Ectodermal cell (in vitro differentiated cells): ENCODE data around the gene ALDH3B2.
"Not testable (repeated sequence)": the region's sequence is repeated elsewhere in the genome, so short reads cannot be mapped to it uniquely, and the experiment has no call there.

Source experiments
- H3K27ac ChIP-seq: 2 replicates; pipeline ENCODE4 v1.7.0; 2013; ENCODE audit warnings: mild to moderate bottlenecking, low read depth, low read length; ENCODE audit not compliant: insufficient read depth, poor library complexity, severe bottlenecking
- H3K27me3 ChIP-seq: 2 replicates; pipeline ENCODE4 v1.7.0; 2013; ENCODE audit warnings: mild to moderate bottlenecking, low read length; ENCODE audit not compliant: insufficient read depth, control insufficient read depth, poor library complexity, severe bottlenecking
- H3K36me3 ChIP-seq: one replicate; pipeline ENCODE4 v1.7.0; 2013; ENCODE audit warnings: low read length; ENCODE audit not compliant: control insufficient read depth, insufficient read depth
- H3K4me1 ChIP-seq: one replicate; pipeline ENCODE4 v1.7.0; 2013; ENCODE audit warnings: low read length; ENCODE audit not compliant: control insufficient read depth, insufficient read depth
- H3K4me3 ChIP-seq: 2 replicates; pipeline ENCODE4 v1.7.0; 2013; ENCODE audit warnings: low read depth, low read length, control low read depth; ENCODE audit not compliant: insufficient read depth
- H3K9me3 ChIP-seq: 2 replicates; pipeline ENCODE4 v1.7.0; 2013; ENCODE audit warnings: mild to moderate bottlenecking, low read length, moderate library complexity; ENCODE audit not compliant: control insufficient read depth
- whole genome bisulfite sequencing, 2 experiments: methylation state at CpG; one replicate each; pipeline ENCODE4 v1.1.7; 2013; ENCODE audit warnings: missing lambda C conversion rate in 2 of 2; 5-methylcytosine and 5-hydroxymethylcytosine counted together

The ALDH3B2 gene

DNA sequence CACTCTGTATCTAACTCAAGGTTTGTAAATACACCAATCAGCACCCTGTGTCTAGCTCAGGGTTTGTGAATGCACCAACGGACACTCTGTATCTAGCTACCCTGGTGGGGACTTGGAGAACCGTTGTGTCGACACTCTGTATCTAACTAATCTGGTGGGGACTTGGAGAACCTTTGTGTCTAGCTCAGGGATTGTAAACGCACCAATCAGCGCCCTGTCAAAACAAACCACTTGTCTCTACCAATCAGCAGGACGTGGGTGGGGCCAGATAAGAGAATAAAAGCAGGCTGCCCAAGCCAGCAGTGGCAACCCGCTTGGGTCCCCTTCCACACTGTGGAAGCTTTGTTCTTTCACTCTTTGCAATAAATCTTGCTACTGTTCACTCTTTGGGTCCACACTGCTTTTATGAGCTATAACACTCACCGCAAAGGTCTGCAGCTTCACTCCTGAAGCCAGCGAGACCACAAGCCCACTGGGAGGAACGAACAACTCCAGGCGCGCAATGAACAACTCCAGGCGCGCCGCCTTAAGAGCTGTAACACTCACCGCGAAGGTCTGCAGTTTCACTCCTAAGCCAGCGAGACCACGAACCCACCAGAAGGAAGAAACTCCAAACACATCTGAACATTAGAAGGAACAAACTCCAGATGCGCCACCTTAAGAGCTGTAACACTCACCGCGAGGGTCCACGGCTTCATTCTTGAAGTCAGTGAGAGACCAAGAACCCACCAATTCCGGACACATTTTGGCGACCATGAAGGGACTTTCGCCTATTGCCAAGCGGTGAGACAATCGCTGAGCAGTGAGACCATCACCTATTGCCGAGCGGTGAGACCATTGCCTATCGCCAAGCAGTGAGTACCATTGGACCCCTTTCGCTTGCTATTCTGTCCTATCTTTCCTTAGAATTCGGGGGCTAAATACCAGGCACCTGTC is 54.5 kb downstream of the ALDH3B2 start:
- H3K36me3 ChIP-seq, H3K9me3 ChIP-seq, H3K27me3 ChIP-seq, H3K4me1 ChIP-seq, H3K27ac ChIP-seq: not testable (repeated sequence)
- H3K4me3 ChIP-seq: peak overlapping the region; percentile 45
- 20 to 23% methylated on average over 33 of the region's 33 CpGs for WGBS, 2 experiments

DNA sequence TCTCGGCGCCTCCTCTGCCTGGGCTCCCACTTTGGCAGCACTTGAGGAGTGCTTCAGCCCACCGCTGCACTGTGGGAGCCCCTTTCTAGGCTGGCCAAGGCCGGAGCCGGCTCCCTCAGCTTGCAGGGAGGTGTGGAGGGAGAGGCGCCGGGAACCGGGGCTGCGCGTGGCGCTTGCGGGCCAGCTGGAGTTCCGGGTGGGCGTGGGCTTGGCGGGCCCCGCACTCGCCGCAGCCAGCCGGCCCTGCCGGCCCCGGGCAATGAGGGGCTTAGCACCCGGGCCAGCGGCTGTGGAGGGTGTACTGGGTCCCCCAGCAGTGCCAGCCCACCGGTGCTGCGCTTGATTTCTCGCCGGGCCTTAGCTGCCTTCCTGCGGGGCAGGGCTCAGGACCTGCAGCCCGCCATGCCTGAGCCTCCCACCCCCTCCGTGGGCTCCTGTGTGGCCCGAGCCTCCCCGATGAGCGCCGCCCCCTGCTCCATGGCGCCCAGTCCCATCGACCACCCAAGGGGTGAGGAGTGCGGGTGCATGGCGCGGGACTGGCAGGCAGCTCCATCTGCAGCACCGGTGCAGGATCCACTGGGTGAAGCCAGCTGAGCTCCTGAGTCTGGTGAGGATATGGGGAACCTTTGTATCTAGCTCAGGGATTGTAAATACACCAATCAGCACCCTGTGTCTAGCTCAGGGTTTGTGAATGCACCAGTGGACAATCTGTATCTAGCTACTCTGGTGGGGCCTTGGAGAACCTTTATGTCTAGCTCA is 55.3 kb downstream of the ALDH3B2 start:
- H3K4me3 ChIP-seq, H3K9me3 ChIP-seq: not testable (repeated sequence)
- 91 to 93% methylated on average over 40 of the region's 40 CpGs for WGBS, 2 experiments

DNA sequence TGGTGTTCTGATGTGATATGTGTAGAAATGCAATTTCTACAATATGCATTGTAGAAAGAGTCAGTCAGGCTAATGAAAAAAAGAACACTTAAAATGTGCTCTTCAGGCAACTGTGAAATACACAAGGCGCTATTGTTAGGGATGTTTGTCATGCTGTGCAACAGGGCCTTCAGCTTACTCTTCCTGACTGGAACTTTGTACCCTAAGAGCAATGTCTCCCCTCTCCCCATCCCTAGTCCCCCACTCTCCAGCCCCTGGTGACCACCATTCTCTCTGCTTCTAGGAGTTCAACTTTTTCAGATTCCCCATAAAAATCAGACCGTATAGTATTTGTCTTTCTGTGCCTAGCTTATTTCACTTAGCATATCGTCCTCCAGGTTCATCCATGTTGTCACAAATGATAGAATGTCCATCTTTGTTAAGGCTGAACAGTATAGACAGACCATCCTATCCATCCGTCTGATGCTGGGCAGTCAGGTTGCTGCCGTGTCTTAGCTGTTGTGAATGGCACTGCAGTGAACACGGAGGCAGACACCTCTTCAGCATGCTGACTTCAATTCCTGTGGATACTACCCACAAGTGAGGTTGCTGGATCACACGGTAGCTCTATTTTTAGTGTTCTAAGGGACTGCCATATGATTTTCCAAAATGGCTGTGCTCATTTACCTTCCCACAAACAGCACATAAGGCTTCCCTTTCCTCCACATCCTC is 57.0 kb downstream of the ALDH3B2 start:
- Histone ChIP-seq H3K27ac (no peak overlapping the region), H3K27me3 (no peaks in the 10 kb centered on the region), H3K4me3 (no peak overlapping the region), H3K4me1 (peaks cover 17% of the 10 kb centered on the region), H3K36me3 (no peaks in the 10 kb centered on the region), H3K9me3 (no peaks in the 10 kb centered on the region)
- WGBS, 2 experiments: 67 to 80% methylated on average over 7 of the region's 7 CpGs

More for the DNA sequence above, 55.3 kb downstream of the ALDH3B2 start:
- not testable (repeated sequence) for H3K36me3 ChIP-seq, H3K27ac ChIP-seq, H3K27me3 ChIP-seq
- peaks cover 12% of the 10 kb centered on the region for H3K4me1 ChIP-seq

DNA sequence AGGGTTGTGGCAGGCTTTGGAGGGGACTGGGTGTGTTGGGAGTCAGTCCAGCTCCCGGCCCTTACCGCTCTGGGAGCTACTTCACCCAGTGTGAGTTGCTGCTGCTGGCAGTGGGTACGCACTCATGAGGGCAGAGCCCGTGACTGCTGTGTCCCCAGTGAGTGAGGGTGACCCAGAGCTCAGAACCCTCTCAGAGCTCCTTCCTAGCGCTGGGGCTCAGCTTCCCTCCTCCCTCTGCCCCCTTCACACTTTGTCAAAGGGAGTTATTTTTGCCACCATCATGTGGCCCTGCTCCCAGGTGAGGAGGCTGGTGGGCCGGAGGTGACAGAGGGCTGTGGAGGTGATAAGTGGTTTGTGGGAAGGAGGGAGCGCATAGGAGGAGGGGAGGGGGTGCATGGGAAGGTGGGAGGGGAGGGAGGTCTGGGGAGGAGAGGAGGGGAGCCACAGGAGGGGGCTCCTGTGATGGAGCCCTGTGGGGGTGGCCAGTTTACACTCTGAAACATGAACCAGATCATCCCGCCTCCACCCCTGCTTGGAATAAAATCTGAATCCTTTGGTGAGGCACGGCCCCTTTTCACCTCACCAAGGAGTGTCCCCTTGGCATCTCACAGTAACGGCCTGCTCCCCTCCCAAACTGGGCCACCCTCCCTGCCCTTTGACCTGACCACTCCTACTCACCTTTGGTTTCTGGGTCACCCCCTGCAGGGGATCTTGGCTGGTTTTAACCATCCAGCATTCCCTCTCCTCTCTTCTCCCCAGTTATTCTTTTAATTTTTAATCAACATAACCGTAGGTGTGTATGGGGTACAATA is 57.8 kb downstream of the ALDH3B2 start:
- H3K4me1 ChIP-seq: peaks cover 17% of the 10 kb centered on the region
- no peaks in the 10 kb centered on the region for H3K36me3 ChIP-seq
- no peaks in the 10 kb centered on the region for H3K27me3 ChIP-seq
- no peak overlapping the region for H3K4me3 ChIP-seq
- 51 to 54% methylated on average over 11 of the region's 11 CpGs for WGBS, 2 experiments
- no peaks in the 10 kb centered on the region for H3K9me3 ChIP-seq
- H3K27ac ChIP-seq: no peak overlapping the region

DNA sequence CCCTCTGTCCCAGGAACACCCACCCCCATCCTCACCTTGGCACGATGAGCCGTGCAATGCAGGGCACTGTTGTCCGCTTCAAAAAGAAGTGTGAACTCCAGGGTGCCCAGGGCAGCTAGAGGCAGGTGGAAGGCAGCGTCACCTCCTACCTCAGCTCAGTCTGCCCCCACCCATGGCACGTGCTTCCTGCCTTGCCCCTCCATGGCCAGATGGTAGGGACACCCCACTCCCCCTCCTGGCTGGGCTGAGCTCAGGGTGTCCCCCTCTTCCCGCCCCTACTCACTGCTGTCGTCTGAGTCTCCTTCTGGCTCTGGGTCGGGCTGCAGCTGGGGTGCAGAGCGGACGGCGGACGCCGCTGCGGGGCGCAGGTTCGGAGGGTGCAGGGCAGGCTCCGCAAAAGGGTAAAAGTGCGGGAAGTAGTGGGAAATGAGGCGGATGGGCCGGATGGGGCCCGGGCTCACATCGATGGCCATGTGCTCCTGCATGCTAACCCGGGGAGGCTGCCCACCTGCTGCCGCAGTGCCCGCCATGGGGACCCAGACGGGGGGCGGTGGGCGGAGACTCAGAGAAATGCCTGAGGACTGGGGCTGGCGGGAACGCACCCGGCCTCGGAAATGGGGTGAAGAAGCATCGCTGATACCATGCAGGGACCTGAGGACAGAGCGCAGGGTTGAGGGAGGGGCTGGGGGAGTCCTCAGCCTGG is 58.5 kb downstream of the ALDH3B2 start:
- Histone ChIP-seq H3K27ac (no peak overlapping the region), H3K36me3 (no peaks in the 10 kb centered on the region), H3K4me3 (no peak overlapping the region), H3K4me1 (peaks cover 17% of the 10 kb centered on the region), H3K9me3 (no peaks in the 10 kb centered on the region), H3K27me3 (no peaks in the 10 kb centered on the region)
- 73 to 81% methylated on average over 32 to 34 of the region's 34 CpGs for WGBS, 2 experiments

DNA sequence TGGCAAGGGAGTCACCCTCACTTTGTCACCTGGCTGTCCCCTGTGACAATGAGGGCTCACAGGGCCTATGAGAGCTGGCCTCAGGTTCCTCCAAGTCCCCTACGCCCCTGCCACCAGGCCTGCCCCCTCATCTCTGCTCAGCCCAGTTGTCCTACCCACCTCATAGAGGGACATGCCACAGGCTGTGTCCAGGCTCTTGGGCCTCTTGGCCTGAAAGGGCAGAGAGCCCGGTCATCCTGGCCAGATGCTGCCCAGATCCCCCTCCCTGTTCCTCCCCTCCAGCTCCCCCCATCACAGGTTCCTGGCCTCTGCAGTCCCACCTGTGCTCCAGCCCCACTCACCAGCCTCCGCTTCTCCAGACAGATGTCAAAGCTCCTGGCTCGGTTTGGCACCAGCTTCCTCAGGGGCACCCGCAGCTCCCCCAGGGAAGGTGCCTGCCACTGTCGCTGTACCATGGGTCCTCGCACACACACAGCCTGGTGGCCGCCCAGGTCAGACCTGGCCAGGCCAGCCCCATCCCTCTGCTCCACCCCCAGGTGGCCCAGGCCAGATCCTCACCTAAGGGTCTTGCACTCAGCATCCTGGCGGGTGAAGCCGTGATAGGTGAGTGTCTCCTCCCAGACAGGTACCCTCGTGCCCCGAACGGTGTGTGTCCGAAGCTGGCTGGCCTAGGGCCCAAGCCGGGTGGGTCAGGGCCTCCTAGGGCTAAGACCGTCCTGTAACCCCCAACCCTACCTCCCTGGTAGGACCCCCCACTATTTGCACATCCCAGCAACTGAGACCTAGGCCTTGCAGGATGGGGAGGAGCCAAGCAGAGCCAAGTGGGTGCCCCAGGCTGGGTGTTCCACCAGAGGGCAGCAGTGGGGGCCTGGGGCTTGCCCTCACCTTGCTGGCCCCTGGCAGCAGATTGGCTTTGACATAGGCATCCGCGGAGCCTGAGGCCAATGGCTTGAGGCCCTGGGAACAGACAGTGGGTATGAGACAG is 59.4 kb downstream of the ALDH3B2 start:
- Histone ChIP-seq H3K36me3 (peaks cover 7% of the 10 kb centered on the region), H3K4me3 (no peak overlapping the region), H3K9me3 (no peaks in the 10 kb centered on the region), H3K27ac (no peak overlapping the region), H3K27me3 (no peaks in the 10 kb centered on the region), H3K4me1 (peaks cover 17% of the 10 kb centered on the region)
- 92 to 95% methylated on average over 18 of the region's 18 CpGs for WGBS, 2 experiments

DNA sequence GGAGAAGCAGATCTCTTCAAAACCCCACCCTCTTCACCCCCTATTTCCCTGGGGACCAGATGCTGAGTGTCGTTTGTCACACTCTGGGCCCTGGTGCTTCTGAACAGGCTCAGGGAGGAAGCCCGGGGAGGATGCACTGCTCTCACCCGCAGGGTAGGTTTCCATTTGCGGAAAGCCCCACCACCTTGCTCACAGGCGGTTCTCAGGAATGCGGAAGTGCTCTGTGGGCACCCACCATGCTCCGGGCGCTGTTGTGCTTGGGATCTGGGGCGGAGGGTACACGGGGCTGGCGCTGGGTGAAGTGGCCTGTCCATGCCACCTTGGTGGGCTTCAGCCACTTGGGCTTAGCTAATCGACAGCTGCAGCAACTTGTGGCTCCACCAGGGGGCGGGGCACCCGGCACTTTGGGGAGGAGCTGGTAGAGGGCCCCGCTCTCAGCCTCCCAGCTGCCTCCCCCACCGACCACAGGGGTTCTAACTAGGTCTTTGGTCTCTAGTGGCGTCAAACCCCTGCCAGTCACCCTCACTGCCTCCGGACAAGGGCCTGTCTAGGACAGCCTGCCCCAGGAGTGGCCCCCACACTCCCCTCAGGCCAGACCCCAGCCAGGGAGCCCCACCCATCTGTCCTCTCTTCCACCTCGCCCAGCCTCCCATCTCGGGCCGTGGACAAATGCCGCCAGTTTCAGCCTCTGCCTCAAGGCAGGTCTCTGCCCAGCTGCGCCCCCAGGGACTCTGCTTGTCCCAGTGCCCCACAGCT is 60.3 kb downstream of the ALDH3B2 start:
- no peak overlapping the region for H3K4me3 ChIP-seq
- WGBS, 2 experiments: 47 to 50% methylated on average over 23 of the region's 23 CpGs
- no peak overlapping the region for H3K27ac ChIP-seq
- H3K4me1 ChIP-seq: peaks cover 17% of the 10 kb centered on the region
- no peaks in the 10 kb centered on the region for H3K27me3 ChIP-seq
- peaks cover 12% of the 10 kb centered on the region for H3K36me3 ChIP-seq
- H3K9me3 ChIP-seq: no peaks in the 10 kb centered on the region

DNA sequence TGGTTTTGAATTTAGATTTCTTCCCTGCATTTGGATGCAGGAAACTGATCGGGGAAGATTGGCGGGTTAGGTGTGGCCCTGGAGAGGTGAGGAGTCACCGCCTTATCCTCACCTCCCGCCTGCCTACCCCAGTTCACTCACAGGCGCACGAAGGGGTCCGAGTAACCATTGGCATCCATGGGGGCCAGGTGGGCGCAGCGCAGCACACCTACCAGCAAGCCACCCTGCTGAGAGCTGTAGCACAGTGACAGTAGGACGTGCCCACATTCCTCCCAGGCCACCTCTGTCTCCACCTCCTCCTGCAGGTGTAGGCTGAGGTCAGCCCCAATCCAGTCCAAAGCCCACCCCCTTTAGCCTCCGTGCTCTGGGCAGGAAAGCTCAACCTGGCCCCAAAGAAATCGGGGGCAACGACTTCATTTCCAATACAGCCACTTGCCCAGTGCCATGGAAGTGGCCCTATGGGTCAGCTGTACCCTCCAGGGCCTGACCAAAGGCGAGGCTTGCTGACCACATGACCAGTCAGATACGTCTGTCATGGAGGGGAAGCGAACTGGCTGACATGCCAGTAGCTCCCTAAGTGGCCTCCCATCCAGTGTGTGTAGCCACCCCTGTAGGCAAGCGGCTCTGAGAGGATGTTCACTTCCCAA is 61.0 kb downstream of the ALDH3B2 start:
- 90 to 91% methylated on average over 17 of the region's 17 CpGs for WGBS, 2 experiments
- no peak overlapping the region for H3K27ac ChIP-seq
- peaks cover 16% of the 10 kb centered on the region for H3K36me3 ChIP-seq
- peaks cover 17% of the 10 kb centered on the region for H3K4me1 ChIP-seq
- no peaks in the 10 kb centered on the region for H3K9me3 ChIP-seq
- no peaks in the 10 kb centered on the region for H3K27me3 ChIP-seq
- H3K4me3 ChIP-seq: no peak overlapping the region
